K562 (cell line): ENCODE data around the gene HGS. TPM values are rescaled to one million over a fixed set of nuclear protein-coding genes. Genes with fewer than 3 reads are reported as not detected.

ENCODE experiments used
- ATAC-seq: fragments of 200-7000 bp; cut with Tn5 transposase; 3 replicates; pipeline ENCODE4 v1.9.1; 2020; ENCODE audit warnings: moderate library complexity
- BruUV-seq: library from RNA; stranded (reverse); fragments of 400-500 nt; replicated peaks from 2 replicates; lab custom pipeline; 2021; lab: Mats Ljungman, UMichigan
- CTCF ChIA-PET: fragments of 300-600 bp; formaldehyde crosslinking; extraction: SDS; loops from one replicate; lab custom pipeline; 2021; ENCODE audit warnings: low intra/inter-chr PET ratio; lab: Yijun Ruan, JAX
- POLR2A ChIA-PET: fragments of 300-600, 350-650 bp; sonication (Branson Sonifier 250); formaldehyde crosslinking; extraction: SDS; loops from one replicate; lab custom pipeline; 2021; ENCODE audit warnings: antibody characterized with exemption, inconsistent platforms; lab: Yijun Ruan, JAX
- DNase-seq, 4 experiments: peaks; one replicate each; pipeline versions ENCODE4 v3.0.0 to v3.0.0-alpha.2; 2011 to 2018; ENCODE audit warnings: low spot score in 3 of 4, mixed read lengths in 3 of 4; ENCODE audit errors: extremely low read depth in 1 of 4
- FAIRE-seq: peaks from 2 replicates; lab custom pipeline; 2011; peaks lifted over from hg19 to GRCh38; lab: Jason Lieb, UNC
- H2AFZ ChIP-seq: 2 replicates; pipeline ENCODE4 v1.6.0; 2011; ENCODE audit warnings: low read depth, low read length, control low read depth, inconsistent platforms
- H3K27ac ChIP-seq: fragments of 200-600 bp; 3 replicates; pipeline ENCODE4 v1.8.0; 2011; ENCODE audit warnings: low read depth, mild to moderate bottlenecking, control low read depth, inconsistent platforms, low read length, moderate library complexity, mixed read lengths; ENCODE audit errors: extremely low read depth
- H3K27me3 ChIP-seq, 2 experiments: fragments of 300-600 bp in 1 of 2; 2 replicates in 1 of 2; 3 replicates in 1 of 2; pipeline versions ENCODE4 v1.6.0 to v1.8.0; 2011; ENCODE audit warnings: inconsistent platforms in 2 of 2, low read length in 2 of 2, mild to moderate bottlenecking in 1 of 2, mixed read lengths in 1 of 2, moderate library complexity in 1 of 2; ENCODE audit not compliant: control insufficient read depth in 2 of 2, insufficient read depth in 2 of 2
- H3K36me3 ChIP-seq: fragments of 300-600 bp; 3 replicates; pipeline ENCODE4 v1.8.0; 2011; ENCODE audit warnings: mild to moderate bottlenecking, low read length, inconsistent platforms; ENCODE audit not compliant: control insufficient read depth, insufficient read depth
- H3K4me1 ChIP-seq, 2 experiments: fragments of 200-600 bp in 1 of 2; replicated peaks in 1 of 2; 2 replicates in 1 of 2; 3 replicates in 1 of 2; pipeline versions ENCODE4 v1.5.1 to v1.8.0; 2011; ENCODE audit warnings: inconsistent platforms in 2 of 2, low read length in 2 of 2, mild to moderate bottlenecking in 1 of 2, mixed read lengths in 1 of 2, moderate library complexity in 1 of 2; ENCODE audit not compliant: control insufficient read depth in 2 of 2, insufficient read depth in 2 of 2
- H3K4me2 ChIP-seq: 2 replicates; pipeline ENCODE4 v1.6.1; 2011; ENCODE audit warnings: low read length, control low read depth, inconsistent platforms, mixed read lengths; ENCODE audit not compliant: insufficient read depth
- H3K4me3 ChIP-seq: fragments of 200-600 bp; sonication (generic), shearing (Covaris generic); 2 replicates; pipeline ENCODE4 v1.5.1; 2016; ENCODE audit warnings: control low read depth, inconsistent platforms
- H3K79me2 ChIP-seq: fragments of 200-600 bp; 3 replicates; pipeline ENCODE4 v1.8.0; 2011; ENCODE audit warnings: low read length, inconsistent platforms; ENCODE audit not compliant: control insufficient read depth, insufficient read depth
- H3K9ac ChIP-seq, 2 experiments: 2 replicates each; pipeline versions ENCODE4 v1.6.0 to v1.6.1; 2011; ENCODE audit warnings: low read depth in 2 of 2, low read length in 2 of 2, control low read depth in 1 of 2, inconsistent platforms in 1 of 2, mild to moderate bottlenecking in 1 of 2, mixed read lengths in 1 of 2; ENCODE audit not compliant: insufficient read depth in 1 of 2
- H3K9me1 ChIP-seq: one replicate; pipeline ENCODE4 v1.6.0; 2011; ENCODE audit warnings: inconsistent platforms, mild to moderate bottlenecking, low read length, moderate library complexity; ENCODE audit not compliant: control insufficient read depth, insufficient read depth
- H3K9me3 ChIP-seq: replicated peaks from 2 replicates; pipeline ENCODE4 v1.5.1; 2011; ENCODE audit warnings: low read depth, low read length, inconsistent platforms; ENCODE audit not compliant: control insufficient read depth, insufficient read depth
- H4K20me1 ChIP-seq: replicated peaks from 2 replicates; pipeline ENCODE4 v1.6.1; 2011; ENCODE audit warnings: low read length, inconsistent platforms, mixed read lengths; ENCODE audit not compliant: control insufficient read depth, insufficient read depth
- ATF7 ChIP-seq: fragments of 450-650 bp; IDR thresholded peaks from 2 replicates; pipeline ENCODE4 v1.7.1; 2014; ENCODE audit warnings: mild to moderate bottlenecking, moderate library complexity
- BRD9 ChIP-seq: fragments of 450-650 bp; IDR thresholded peaks from 2 replicates; pipeline ENCODE4 v1.6.1; 2018; ENCODE audit warnings: low read depth; ENCODE audit not compliant: partially characterized antibody
- CAMTA2 ChIP-seq: fragments of 250-450 bp; sonication (Bioruptor Pico); conservative IDR thresholded peaks from 2 replicates; pipeline ENCODE4 v1.5.1; 2022
- CGGBP1 ChIP-seq: fragments of 250-450 bp; sonication (Bioruptor Pico); IDR thresholded peaks from 2 replicates; pipeline ENCODE4 v1.9.0; 2021; ENCODE audit warnings: mild to moderate bottlenecking
- E2F6 ChIP-seq, 2 experiments: IDR thresholded peaks; 2 replicates each; pipeline ENCODE4 v1.6.1; 2011; ENCODE audit warnings: borderline replicate concordance in 1 of 2, control low read depth in 1 of 2, low read depth in 1 of 2, low read length in 1 of 2, mild to moderate bottlenecking in 1 of 2, mixed read lengths in 1 of 2, moderate library complexity in 1 of 2; ENCODE audit not compliant: insufficient read depth in 1 of 2, insufficient read length in 1 of 2, poor library complexity in 1 of 2, severe bottlenecking in 1 of 2; ENCODE audit errors: extremely low read depth in 1 of 2
- ELF4 ChIP-seq: fragments of 450-650 bp; formaldehyde crosslinking; IDR thresholded peaks from 2 replicates; pipeline ENCODE4 v1.4.0; 2022; ENCODE audit warnings: missing genetic modification characterization
- JUN ChIP-seq, 2 experiments: sonication (generic) in 1 of 2; formaldehyde crosslinking in 1 of 2; IDR thresholded peaks; 2 replicates each; pipeline versions ENCODE4 v1.6.1 to v1.8.0; 2012 to 2022; ENCODE audit warnings: borderline replicate concordance in 2 of 2, mild to moderate bottlenecking in 2 of 2, improper control_type of control experiment in 1 of 2, low read depth in 1 of 2, low read length in 1 of 2, missing genetic modification reagents in 1 of 2
- KDM5B ChIP-seq: fragments of 200-600 bp; sonication (generic); IDR thresholded peaks from 2 replicates; pipeline ENCODE4 v1.6.1; 2012; ENCODE audit warnings: low read depth, mild to moderate bottlenecking, moderate library complexity, low read length, control low read depth, inconsistent platforms; ENCODE audit not compliant: insufficient replicate concordance
- NR0B1 ChIP-seq: fragments of 450-650 bp; IDR thresholded peaks from one replicate; pipeline ENCODE4 v1.6.1; 2018; ENCODE audit warnings: mild to moderate bottlenecking, moderate library complexity; ENCODE audit not compliant: partially characterized antibody
- SMAD3 ChIP-seq: fragments of 450-650 bp; formaldehyde crosslinking; conservative IDR thresholded peaks from 2 replicates; pipeline ENCODE4 v1.4.0; 2020; ENCODE audit warnings: mild to moderate bottlenecking
- THAP12 ChIP-seq: fragments of 250-450 bp; sonication (Bioruptor Pico); IDR thresholded peaks from 2 replicates; pipeline ENCODE4 v1.9.0; 2021; ENCODE audit warnings: mild to moderate bottlenecking, inconsistent platforms
- U2AF2 ChIP-seq: fragments of 200-400 bp; formaldehyde crosslinking; optimal IDR thresholded peaks from 2 replicates; pipeline ENCODE3; 2017; ENCODE audit warnings: low read depth, mild to moderate bottlenecking, low read length
- ZNF41 ChIP-seq: fragments of 250-450 bp; sonication (Bioruptor Pico); conservative IDR thresholded peaks from 2 replicates; pipeline ENCODE4 v1.4.0; 2020; ENCODE audit warnings: mild to moderate bottlenecking
- WGBS: fragments of 100-300 bp; shearing (Covaris generic); methylation state at CpG from one replicate; pipeline ENCODE4 v1.1.6; 2016; ENCODE audit warnings: low coverage, mixed read lengths; ENCODE audit not compliant: insufficient coverage; ENCODE audit errors: missing lambda C conversion rate; 5-methylcytosine and 5-hydroxymethylcytosine counted together
- in situ Hi-C: fragments of 300-500 bp; cut with MboI; formaldehyde crosslinking; loops from 4 replicates; pipeline ENCODE4 v1.15.0; 2018; ENCODE audit warnings: inconsistent platforms, mixed read lengths
- intact Hi-C: fragments of 100-400 bp; cut with micrococcal nuclease; formaldehyde crosslinking; loops from 2 replicates; pipeline ENCODE4 v1.14.2; 2022
- polyA plus RNA-seq, 8 experiments: library from polyadenylated mRNA; depleted of rRNA in 4 of 8; stranded (reverse) in 5 of 8; unstranded in 3 of 8; fragments of >200 nt; fragmentation: Nextera tagmentation in 2 of 8; fragmentation: Illumina TruSeq in 1 of 8; extraction: Ambion mirVana in 2 of 8; extraction: Trizol in 1 of 8; gene quantifications; 2 replicates each; pipeline versions ENCODE4 v1.2.1 to v1.2.3, GENCODE V29; 2011 to 2014; ENCODE audit warnings: inconsistent platforms in 1 of 8, missing spikeins in 1 of 8
- total RNA-seq, 7 experiments: library from RNA; depleted of rRNA in 6 of 7; stranded (reverse); fragments of >200 nt in 6 of 7; fragmentation: Illumina TruSeq in 2 of 7; extraction: Trizol in 2 of 7; gene quantifications; 2 replicates each; pipeline versions ENCODE4 v1.2.1 to v1.2.3, GENCODE V29; 2011 to 2021; ENCODE audit warnings: low replicate concordance in 1 of 7

Gene HGS
- total and polyA plus RNA-seq, 9 of the 15 experiments (the other 6 are each of a cell fraction or from before 2014, with no cell fraction given): 3.9 to 176 (median 77.1) TPM

- TF ChIP-seq KDM5B: peak; percentile 6
- TF ChIP-seq JUN (IDR thresholded peaks at IDR 0.05; ENCODE audit: borderline replicate concordance, low read depth, low read length): no peak
- TF ChIP-seq JUN (CRISPR knock-in tag; IDR thresholded peaks at IDR 0.05; ENCODE audit: borderline replicate concordance): no peak
- no peak for TF ChIP-seq SMAD3
- peak; percentile 6 for TF ChIP-seq BRD9
These were observed 17.8 kb upstream of the HGS start (continued) for GRCh38 chr17:81666092-81666341.

GRCh38 chr17:81666342-81667191 lies 17.2 kb upstream of the HGS start, which contains the start of the genes CCDC137 and OXLD1:
Gene CCDC137 (plus strand): TSS chr17:81666737. CDS start chr17:81666767, 30 bp downstream.
Gene OXLD1 (minus strand): TSS chr17:81666605. CDS start chr17:81666577, 28 bp downstream.
- Histone ChIP-seq H3K27me3 (no peaks in the 10 kb centered on the region), H4K20me1 (no peaks in the 10 kb centered on the region), H3K9me1 (no peaks in the 10 kb centered on the region), H3K4me1 (peaks cover 36 to 77% of the 10 kb centered on the region in 2 experiments), H3K27ac (peak within 1 kb of the TSS; percentile 98), H3K4me3 (peak within 1 kb of the TSS; percentile 87), H3K36me3 (peaks cover 56% of the 10 kb centered on the region), H3K9me3 (no peaks in the 10 kb centered on the region), H3K9ac (peak within 1 kb of the TSS; percentile 99 to 100), H2AFZ (peak within 1 kb of the TSS; percentile 53), H3K79me2 (peaks cover 63% of the 10 kb centered on the region), H3K4me2 (peak within 1 kb of the TSS; percentile 94)
- BruUV-seq: no TSS peak
- WGBS: under 1% methylated on average over 71 of the region's 96 CpGs
- in situ Hi-C loops (no loop called here), intact Hi-C loops (loop anchor here (1.0 to 5.0 kb wide), 2 partner anchors 30 to 36 kb away; partner anchors contain the start of gene MRPL12)
- ChIA-PET POLR2A (interaction anchor here (0.6 to 2.0 kb wide), 7 partner anchors 9 to 48 kb away, joined by 4 to 9 read pairs (median 6); partner anchors contain the start of genes ARL16 and HGS), CTCF (no interaction called here)
- peak; percentile 82 for FAIRE-seq
- DNase-seq: peak; percentile 95 to 98 (median 97)
- ATAC-seq: peak; percentile 94
- no peak for TF ChIP-seq NR0B1
- TF ChIP-seq CAMTA2: no peak
- peak; percentile 68 for TF ChIP-seq THAP12 (CRISPR knock-in tag)
- peak; percentile 65 for TF ChIP-seq ATF7
- TF ChIP-seq ELF4 (CRISPR knock-in tag): peak; percentile 99
- no peak for TF ChIP-seq U2AF2
- peak; percentile 82 to 85 for TF ChIP-seq E2F6 (IDR thresholded peaks at IDR 0.05; ENCODE audit: borderline replicate concordance in 1 of 2, extremely low read depth in 1 of 2, insufficient read depth in 1 of 2, insufficient read length in 1 of 2, low read depth in 1 of 2, low read length in 1 of 2, poor library complexity in 1 of 2, severe bottlenecking in 1 of 2)
- 0 out of 2 replicates have a peak, but pooled peaks have one; percentile 60 for TF ChIP-seq CGGBP1 (CRISPR knock-in tag)
- no peak for TF ChIP-seq ZNF41
